GM18870 (cell line): ENCODE measurements around the gene SLC20A1.

ENCODE experiments used
- ATAC-seq: cut with Tn5 transposase; IDR thresholded peaks from one replicate; pipeline ENCODE4 v1.9.1; 2021; ENCODE audit warnings: moderate library complexity; ENCODE audit not compliant: unreplicated experiment

The SLC20A1 gene

GRCh38 chr2:112625474-112626114, 20.1 kb upstream of the SLC20A1 start:
- ATAC-seq = no peak

- ATAC-seq = no peak
Observed at GRCh38 chr2:112626604-112627059, 19.1 kb upstream of the SLC20A1 start.

GRCh38 chr2:112627060-112628040, 18.4 kb upstream of the SLC20A1 start:
- no peak for ATAC-seq

- ATAC-seq = no peak
Observed at GRCh38 chr2:112629224-112629623, 16.5 kb upstream of the SLC20A1 start.

GRCh38 chr2:112629823-112630222, 15.9 kb upstream of the SLC20A1 start:
- no peak for ATAC-seq

- ATAC-seq = no peak
Observed at GRCh38 chr2:112630268-112630667, 15.5 kb upstream of the SLC20A1 start.

GRCh38 chr2:112633708-112634107, 12.0 kb upstream of the SLC20A1 start:
- no peak for ATAC-seq

GRCh38 chr2:112634153-112634873, 11.4 kb upstream of the SLC20A1 start:
- ATAC-seq = no peak

- ATAC-seq = no peak
Observed at GRCh38 chr2:112634874-112635157, 10.9 kb upstream of the SLC20A1 start.

- peak; percentile 86 for ATAC-seq
Observed at GRCh38 chr2:112636605-112637288, 9.0 kb upstream of the SLC20A1 start.

- ATAC-seq = no peak
Observed at GRCh38 chr2:112637289-112637660, 8.5 kb upstream of the SLC20A1 start.

GRCh38 chr2:112639936-112640335, 5.8 kb upstream of the SLC20A1 start:
- ATAC-seq = no peak

- ATAC-seq = no peak
Observed at GRCh38 chr2:112640467-112640799, 5.3 kb upstream of the SLC20A1 start.

- no peak for ATAC-seq
Observed at GRCh38 chr2:112640800-112641675, 4.7 kb upstream of the SLC20A1 start.

- no peak for ATAC-seq
Observed at GRCh38 chr2:112641701-112642100, 4.0 kb upstream of the SLC20A1 start.

- no peak for ATAC-seq
Observed at GRCh38 chr2:112642561-112642960, 3.2 kb upstream of the SLC20A1 start.

- ATAC-seq = no peak
Observed at GRCh38 chr2:112642966-112643365, 2.8 kb upstream of the SLC20A1 start.

- no peak for ATAC-seq
Observed at GRCh38 chr2:112643488-112643887, 2.3 kb upstream of the SLC20A1 start.

- ATAC-seq = no peak
Observed at GRCh38 chr2:112644155-112644932, 1.4 kb upstream of the SLC20A1 start.

- no peak for ATAC-seq
Observed at GRCh38 chr2:112644933-112645309, 818 bp upstream of the SLC20A1 start.
